Measurements from ENCODE around the gene PHB1. TPM values are rescaled to one million over a fixed set of nuclear protein-coding genes. Genes with fewer than 3 reads are reported as not detected.
A peak's percentile ranks its signal among the peaks of the same experiment; 100 is the strongest.

The PHB1 gene
- polyA plus RNA-seq, 1 of the 3 experiments (the other 2 are of a cell fraction): 379 TPM

DNA sequence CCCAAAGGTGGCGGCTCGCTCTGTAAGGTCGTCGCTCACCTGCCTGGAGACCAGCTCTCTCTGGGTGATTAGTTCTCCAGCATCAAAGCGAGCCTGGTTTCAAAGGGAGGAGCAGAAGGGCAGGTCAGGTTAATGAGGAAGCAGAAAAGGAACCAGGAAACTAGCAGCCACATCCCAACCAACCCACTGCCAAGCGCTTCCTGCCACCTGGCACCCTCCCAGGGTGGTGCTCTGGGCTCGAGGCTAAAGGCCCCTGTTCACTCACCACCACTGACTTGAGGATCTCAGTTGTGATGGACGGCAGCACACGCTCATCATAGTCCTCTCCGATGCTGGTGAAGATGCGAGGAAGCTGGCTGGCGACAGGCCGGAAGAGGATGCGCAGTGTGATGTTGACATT lies 5.6 kb downstream of the PHB1 start:
- Histone ChIP-seq H2AFZ (ENCODE audit: low read depth) (no peak overlapping the region), H3K4me1 (ENCODE audit: control insufficient read depth in 1 of 2, insufficient read depth in 2 of 2, low read depth in 1 of 2, low read length in 1 of 2) (peaks cover 0 to 10% of the 10 kb centered on the region in 2 experiments; a peak in 2 of 4 replicates), H3K36me3 (replicated peaks in 1 of 2; ENCODE audit: control insufficient read depth in 1 of 2, insufficient read depth in 2 of 2, low read length in 1 of 2) (peaks cover 73 to 80% of the 10 kb centered on the region in 2 experiments), H3K79me2 (ENCODE audit: insufficient read depth) (peaks cover 13% of the 10 kb centered on the region), H3K4me3 (ENCODE audit: low read depth in 2 of 2, low read length in 1 of 2) (no peak overlapping the region), H4K20me1 (ENCODE audit: insufficient read depth) (no peaks in the 10 kb centered on the region), H3K27ac (ENCODE audit: low read depth in 2 of 2, low read length in 1 of 2) (no peak overlapping the region), H3K9me2 (no peaks in the 10 kb centered on the region), H3F3A (replicated peaks; ENCODE audit: insufficient read depth) (peaks cover 4% of the 10 kb centered on the region), H3K9me3 (no peaks in the 10 kb centered on the region), H3K9ac (no peak overlapping the region), H3K4me2 (no peak overlapping the region), H3K27me3 (ENCODE audit: insufficient read depth) (no peaks in the 10 kb centered on the region)
- WGBS (ENCODE audit: low lambda C conversion rate): 94% methylated on average over 14 of the region's 14 CpGs
- POLR2A ChIA-PET: interaction anchor here (1.0 kb wide), 1 partner anchor 10 kb away, joined by 4 read pairs; no protein-coding TSS in a partner anchor
- DNase-seq: no peak
- TF ChIP-seq EZH2phosphoT487 (IDR thresholded peaks at IDR 0.05; ENCODE audit: borderline replicate concordance, low read depth) (no peak), EP300 (IDR thresholded peaks at IDR 0.05; ENCODE audit: borderline replicate concordance in 1 of 2, low read depth in 1 of 2, low read length in 1 of 2) (no peak), CHD2 (IDR thresholded peaks at IDR 0.05; ENCODE audit: low read length, partially characterized antibody) (no peak)
- TF ChIP-seq, protein P1, sequence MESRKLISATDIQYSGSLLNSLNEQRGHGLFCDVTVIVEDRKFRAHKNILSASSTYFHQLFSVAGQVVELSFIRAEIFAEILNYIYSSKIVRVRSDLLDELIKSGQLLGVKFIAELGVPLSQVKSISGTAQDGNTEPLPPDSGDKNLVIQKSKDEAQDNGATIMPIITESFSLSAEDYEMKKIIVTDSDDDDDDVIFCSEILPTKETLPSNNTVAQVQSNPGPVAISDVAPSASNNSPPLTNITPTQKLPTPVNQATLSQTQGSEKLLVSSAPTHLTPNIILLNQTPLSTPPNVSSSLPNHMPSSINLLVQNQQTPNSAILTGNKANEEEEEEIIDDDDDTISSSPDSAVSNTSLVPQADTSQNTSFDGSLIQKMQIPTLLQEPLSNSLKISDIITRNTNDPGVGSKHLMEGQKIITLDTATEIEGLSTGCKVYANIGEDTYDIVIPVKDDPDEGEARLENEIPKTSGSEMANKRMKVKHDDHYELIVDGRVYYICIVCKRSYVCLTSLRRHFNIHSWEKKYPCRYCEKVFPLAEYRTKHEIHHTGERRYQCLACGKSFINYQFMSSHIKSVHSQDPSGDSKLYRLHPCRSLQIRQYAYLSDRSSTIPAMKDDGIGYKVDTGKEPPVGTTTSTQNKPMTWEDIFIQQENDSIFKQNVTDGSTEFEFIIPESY (IDR thresholded peaks at IDR 0.05; ENCODE audit: borderline replicate concordance, low read depth): no peak
- CTCF ChIA-PET: interaction anchor here (0.7 to 24.3 kb wide), 26 partner anchors 12 to 369 kb away, joined by 3 to 496 read pairs (median 14); partner anchors contain the start of genes NGFR and SLC35B1

DNA sequence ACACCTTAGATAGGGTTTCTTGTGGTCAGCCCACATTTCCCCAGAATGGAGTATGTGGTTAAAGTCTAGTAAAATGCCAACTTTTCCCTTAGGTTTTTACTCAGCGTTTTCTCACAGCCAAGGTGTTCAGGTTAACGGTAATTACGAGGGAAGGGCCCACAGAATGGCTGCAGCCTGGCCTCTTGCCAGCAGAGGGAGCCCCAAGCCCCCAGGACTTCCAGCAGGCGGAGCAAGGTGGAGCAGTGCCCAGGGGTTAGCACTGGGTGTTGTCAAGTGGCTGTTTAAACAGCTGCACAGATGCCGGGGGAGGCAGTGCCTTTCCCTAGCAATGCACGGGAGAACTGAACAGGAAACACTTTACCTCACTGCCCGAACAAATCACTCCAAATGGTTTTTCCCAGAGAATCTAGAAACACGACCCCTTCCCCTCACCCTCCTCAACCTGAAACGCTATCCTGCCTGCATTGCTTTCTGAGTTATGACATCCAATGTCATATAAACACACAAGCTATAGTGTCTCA lies 6.6 kb downstream of the PHB1 start:
- WGBS (ENCODE audit: low lambda C conversion rate): 42% methylated on average over 9 of the region's 9 CpGs
- H3K36me3 ChIP-seq (replicated peaks in 1 of 2; ENCODE audit: control insufficient read depth in 1 of 2, insufficient read depth in 2 of 2, low read length in 1 of 2): peaks cover 78 to 87% of the 10 kb centered on the region in 2 experiments
- peak; percentile 92 for DNase-seq
- TF ChIP-seq FOSL2 (IDR thresholded peaks at IDR 0.05; ENCODE audit: borderline replicate concordance, low read depth): no peak
- TF ChIP-seq TAF1 (IDR thresholded peaks at IDR 0.05; ENCODE audit: borderline replicate concordance, low read depth, low read length): no peak
- no peak for TF ChIP-seq FOXM1 (IDR thresholded peaks at IDR 0.05; ENCODE audit: low read depth)
- TF ChIP-seq RFX5 (IDR thresholded peaks at IDR 0.05; ENCODE audit: low read length): no peak
- no peak for TF ChIP-seq RXRA (IDR thresholded peaks at IDR 0.05; ENCODE audit: borderline replicate concordance, low read depth)
- TF ChIP-seq MXI1 (IDR thresholded peaks at IDR 0.05; ENCODE audit: low read depth, low read length): peak; percentile 54; the same call in 1 of the 2 replicates
- peak; percentile 86 for TF ChIP-seq RAD21 (IDR thresholded peaks at IDR 0.05; ENCODE audit: low read length)
- TF ChIP-seq, protein P2, sequence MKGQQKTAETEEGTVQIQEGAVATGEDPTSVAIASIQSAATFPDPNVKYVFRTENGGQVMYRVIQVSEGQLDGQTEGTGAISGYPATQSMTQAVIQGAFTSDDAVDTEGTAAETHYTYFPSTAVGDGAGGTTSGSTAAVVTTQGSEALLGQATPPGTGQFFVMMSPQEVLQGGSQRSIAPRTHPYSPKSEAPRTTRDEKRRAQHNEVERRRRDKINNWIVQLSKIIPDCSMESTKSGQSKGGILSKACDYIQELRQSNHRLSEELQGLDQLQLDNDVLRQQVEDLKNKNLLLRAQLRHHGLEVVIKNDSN (IDR thresholded peaks at IDR 0.05; ENCODE audit: borderline replicate concordance, low read depth): no peak
- no peak for TF ChIP-seq GATA2 (CRISPR knock-in tag; IDR thresholded peaks at IDR 0.05)
- TF ChIP-seq, protein P3, sequence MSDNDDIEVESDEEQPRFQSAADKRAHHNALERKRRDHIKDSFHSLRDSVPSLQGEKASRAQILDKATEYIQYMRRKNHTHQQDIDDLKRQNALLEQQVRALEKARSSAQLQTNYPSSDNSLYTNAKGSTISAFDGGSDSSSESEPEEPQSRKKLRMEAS (IDR thresholded peaks at IDR 0.05; ENCODE audit: low read depth): no peak
- TF ChIP-seq TEAD4 (IDR thresholded peaks at IDR 0.05; ENCODE audit: borderline replicate concordance, insufficient read depth): no peak
- TF ChIP-seq RCOR1 (IDR thresholded peaks at IDR 0.05; ENCODE audit: low read length): no peak
- peak; percentile 84 for TF ChIP-seq SMC3 (IDR thresholded peaks at IDR 0.05; ENCODE audit: low read depth, low read length)
- TF ChIP-seq, protein P1 (IDR thresholded peaks at IDR 0.05; ENCODE audit: borderline replicate concordance, low read depth): no peak
- no peak for TF ChIP-seq ELF1 (IDR thresholded peaks at IDR 0.05)
- TF ChIP-seq YY1 (IDR thresholded peaks at IDR 0.05; ENCODE audit: low read depth): no peak
- TF ChIP-seq, protein P4, sequence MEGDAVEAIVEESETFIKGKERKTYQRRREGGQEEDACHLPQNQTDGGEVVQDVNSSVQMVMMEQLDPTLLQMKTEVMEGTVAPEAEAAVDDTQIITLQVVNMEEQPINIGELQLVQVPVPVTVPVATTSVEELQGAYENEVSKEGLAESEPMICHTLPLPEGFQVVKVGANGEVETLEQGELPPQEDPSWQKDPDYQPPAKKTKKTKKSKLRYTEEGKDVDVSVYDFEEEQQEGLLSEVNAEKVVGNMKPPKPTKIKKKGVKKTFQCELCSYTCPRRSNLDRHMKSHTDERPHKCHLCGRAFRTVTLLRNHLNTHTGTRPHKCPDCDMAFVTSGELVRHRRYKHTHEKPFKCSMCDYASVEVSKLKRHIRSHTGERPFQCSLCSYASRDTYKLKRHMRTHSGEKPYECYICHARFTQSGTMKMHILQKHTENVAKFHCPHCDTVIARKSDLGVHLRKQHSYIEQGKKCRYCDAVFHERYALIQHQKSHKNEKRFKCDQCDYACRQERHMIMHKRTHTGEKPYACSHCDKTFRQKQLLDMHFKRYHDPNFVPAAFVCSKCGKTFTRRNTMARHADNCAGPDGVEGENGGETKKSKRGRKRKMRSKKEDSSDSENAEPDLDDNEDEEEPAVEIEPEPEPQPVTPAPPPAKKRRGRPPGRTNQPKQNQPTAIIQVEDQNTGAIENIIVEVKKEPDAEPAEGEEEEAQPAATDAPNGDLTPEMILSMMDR (IDR thresholded peaks at IDR 0.05): peak; percentile 100

More for the DNA sequence above, 6.6 kb downstream of the PHB1 start:
- peaks cover 3% of the 10 kb centered on the region; the same call in 1 of the 2 replicates for H3K79me2 ChIP-seq (ENCODE audit: insufficient read depth)
- H3F3A ChIP-seq (replicated peaks; ENCODE audit: insufficient read depth): peaks cover 4% of the 10 kb centered on the region
- H4K20me1 ChIP-seq (ENCODE audit: insufficient read depth): no peaks in the 10 kb centered on the region
- no peaks in the 10 kb centered on the region for H3K9me3 ChIP-seq
- POLR2A ChIA-PET: interaction anchor here (1.0 to 1.1 kb wide), 2 partner anchors 9 to 148 kb away, joined by 4 read pairs; no protein-coding TSS in a partner anchor
- H3K27ac ChIP-seq (ENCODE audit: low read depth in 2 of 2, low read length in 1 of 2): no peak overlapping the region
- CTCF ChIA-PET: interaction anchor here (0.6 to 24.3 kb wide), 78 partner anchors 9 to 593 kb away, joined by 3 to 496 read pairs (median 5); partner anchors contain the start of genes NGFR, NXPH3, PHOSPHO1 and SLC35B1
- no peak overlapping the region for H3K9ac ChIP-seq
- H2AFZ ChIP-seq (ENCODE audit: low read depth): no peak overlapping the region
- H3K4me1 ChIP-seq (ENCODE audit: control insufficient read depth in 1 of 2, insufficient read depth in 2 of 2, low read depth in 1 of 2, low read length in 1 of 2): peaks cover 0 to 4% of the 10 kb centered on the region in 2 experiments; a peak in 1 of 4 replicates
- H3K4me3 ChIP-seq (ENCODE audit: low read depth in 2 of 2, low read length in 1 of 2): peak overlapping the region in 1 of 2 experiments; percentile 27; a peak in 1 of 4 replicates
- no peak overlapping the region for H3K4me2 ChIP-seq
- H3K27me3 ChIP-seq (ENCODE audit: insufficient read depth): no peaks in the 10 kb centered on the region
- H3K9me2 ChIP-seq: no peaks in the 10 kb centered on the region

Measured in SK-N-SH (cell line).